Epithelial cell of esophagus (primary cell): ENCODE results near the gene MGST1.
"Not testable (repeated sequence)": the region's sequence is repeated elsewhere in the genome, so short reads cannot be mapped to it uniquely, and the experiment has no call there.

Experiments used
- DNase-seq: peaks from one replicate; pipeline ENCODE4 v3.0.0; 2010; ENCODE audit warnings: low read depth
- H3K4me3 ChIP-seq: 2 replicates; pipeline ENCODE4 v1.5.1; 2011; ENCODE audit warnings: mild to moderate bottlenecking, low read length, control low read depth
- CTCF ChIP-seq: IDR thresholded peaks from 2 replicates; pipeline ENCODE4 v1.5.1; 2011; ENCODE audit warnings: low read depth, mild to moderate bottlenecking, low read length, control low read depth, inconsistent platforms; ENCODE audit not compliant: insufficient read depth; ENCODE audit errors: missing control alignments

The MGST1 gene

DNA sequence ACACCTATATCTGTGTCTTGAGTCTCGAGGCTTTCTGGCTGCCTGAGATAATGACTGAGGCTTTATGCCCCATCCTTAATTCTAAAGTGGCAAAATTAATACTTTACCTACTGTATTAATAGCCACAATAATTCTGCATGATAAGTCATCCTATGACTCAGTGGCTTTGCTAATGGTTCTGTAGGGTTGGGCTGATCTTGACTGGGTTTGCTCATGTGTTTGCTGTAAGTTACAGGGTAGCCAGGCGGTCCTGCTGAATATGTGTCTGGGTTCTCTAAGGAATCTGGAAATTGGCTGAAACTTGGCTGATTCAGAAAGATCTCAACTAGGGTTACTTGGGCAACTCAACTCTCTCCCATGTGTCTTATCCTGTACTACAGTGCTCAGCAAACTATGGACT is 21.7 kb downstream of the MGST1 start:
- H3K4me3 ChIP-seq, result no peak overlapping the region
- no peak for TF ChIP-seq CTCF
- peak; percentile 66 for DNase-seq

DNA sequence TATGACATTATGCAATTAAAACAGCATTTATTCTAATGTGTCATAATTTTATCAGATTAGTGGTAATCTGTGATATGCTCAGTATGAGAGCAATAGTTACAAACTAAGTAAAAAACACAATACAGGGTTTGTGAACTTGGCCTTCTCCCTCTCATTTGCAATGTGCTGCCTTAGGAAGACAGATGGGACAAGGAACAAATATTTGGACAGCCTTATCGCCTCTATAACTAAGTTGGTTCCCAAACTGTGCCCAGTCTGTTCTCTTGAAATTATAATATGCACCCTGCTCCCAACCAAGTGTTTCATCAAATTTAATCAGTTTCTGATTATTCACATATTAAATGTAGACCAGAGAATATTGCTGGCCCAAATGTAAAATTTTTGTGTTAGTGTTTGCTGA is 22.7 kb downstream of the MGST1 start:
- H3K4me3 ChIP-seq, result no peak overlapping the region
- DNase-seq, result no peak

GRCh38 chr12:16382652-16383312 is 35.3 kb downstream of the MGST1 start:
- not testable (repeated sequence) for H3K4me3 ChIP-seq, DNase-seq

More for the DNA sequence above, 22.7 kb downstream of the MGST1 start:
- no peak for TF ChIP-seq CTCF

DNA sequence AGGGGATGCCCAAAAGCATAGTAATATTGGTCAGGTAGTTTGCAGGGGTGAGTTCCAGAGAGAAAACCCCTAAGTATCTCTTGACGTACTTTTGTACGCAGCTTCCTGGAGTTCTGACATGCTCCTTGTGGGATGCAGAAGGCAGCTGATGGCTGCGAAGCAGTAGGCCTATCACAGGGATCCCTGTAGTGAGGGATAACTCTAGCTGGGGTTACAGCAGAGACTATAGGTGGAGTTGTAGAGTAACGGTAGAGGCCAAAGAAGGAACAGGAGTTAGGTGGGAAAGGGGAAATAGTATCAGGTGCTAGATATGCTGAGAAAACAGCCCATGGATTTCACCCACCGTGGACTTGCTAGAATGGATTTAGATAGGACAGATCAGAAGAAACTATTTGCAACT is 37.3 kb downstream of the MGST1 start:
- TF ChIP-seq CTCF, result no peak
- H3K4me3 ChIP-seq, result no peak overlapping the region
- no peak for DNase-seq

GRCh38 chr12:16385782-16386646 is 38.6 kb downstream of the MGST1 start:
- DNase-seq, result peak; percentile 55
- no peak overlapping the region for H3K4me3 ChIP-seq
- TF ChIP-seq CTCF, result peak; percentile 64

- H3K4me3 ChIP-seq, result no peak overlapping the region
- TF ChIP-seq CTCF, result no peak
- no peak for DNase-seq
Measured at GRCh38 chr12:16387919-16388318, 40.5 kb downstream of the MGST1 start.

GRCh38 chr12:16389594-16389993 is 42.1 kb downstream of the MGST1 start:
- DNase-seq, result peak; percentile 73

More at GRCh38 chr12:16389594-16389993, 42.1 kb downstream of the MGST1 start:
- TF ChIP-seq CTCF, result no peak
- H3K4me3 ChIP-seq, result no peak overlapping the region
